ENCODE measurements around the gene MAP3K14.
A peak's percentile ranks its signal among the peaks of the same experiment; 100 is the strongest.

DNA sequence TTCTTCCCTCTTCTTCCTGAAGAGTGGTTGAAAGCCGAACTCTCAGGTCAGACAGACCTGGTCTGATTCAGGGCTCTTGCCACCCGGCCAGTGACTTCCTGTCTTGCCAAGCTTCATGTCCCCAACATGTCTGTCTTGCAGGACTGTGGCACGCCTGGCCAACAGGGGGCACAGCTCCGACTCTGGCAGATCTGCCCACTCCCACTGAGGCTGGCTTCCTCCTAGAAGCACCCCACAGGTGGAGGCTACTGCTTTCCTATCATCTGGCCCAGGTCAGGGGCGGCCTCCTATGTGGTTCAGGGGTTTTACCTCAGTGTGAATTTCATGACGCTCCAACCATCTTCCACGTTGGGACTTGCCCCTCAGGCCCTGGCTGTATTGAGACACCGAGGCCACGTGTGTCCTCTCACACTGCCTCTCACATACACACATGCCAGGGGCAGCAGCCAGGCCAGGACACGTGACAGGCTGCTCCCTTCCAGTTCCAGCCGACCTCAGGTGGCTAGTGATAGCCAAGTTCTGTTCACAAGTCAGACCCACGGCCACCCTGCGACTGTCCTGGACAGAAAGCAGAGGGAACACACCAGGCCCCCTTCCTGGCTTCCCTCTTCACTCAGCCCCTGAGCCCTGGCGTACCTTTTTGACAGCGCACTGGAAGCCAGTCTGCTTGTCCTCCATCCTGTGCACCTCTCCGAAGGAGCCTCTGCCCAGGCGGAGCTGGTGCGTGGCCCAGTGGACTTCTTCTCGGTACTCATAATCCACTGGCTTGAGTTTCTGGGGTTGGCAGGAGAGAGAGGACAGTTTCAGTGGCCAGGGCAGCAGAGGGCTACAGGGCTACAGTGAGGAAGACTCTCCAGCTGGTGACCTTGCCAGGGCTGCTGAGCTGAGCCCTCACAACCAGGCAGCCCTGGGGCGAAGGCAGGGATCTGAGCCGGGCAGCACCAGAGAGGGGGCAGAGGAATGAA is 32.4 kb downstream of the MAP3K14 start:
- TF ChIP-seq CTCF (IDR thresholded peaks at IDR 0.05 in 4 of 5, conservative IDR thresholded peaks at IDR 0.05 in 1 of 5) = peak; percentile 36 to 54 (median 52)
- peak; percentile 68 to 73 for TF ChIP-seq POLR2A (IDR thresholded peaks at IDR 0.05)

Measured in gastrocnemius medialis (tissue), 4 donors.